Measurements from ENCODE around the gene FOXP1. TPM values are rescaled to one million over a fixed set of nuclear protein-coding genes. Genes with fewer than 3 reads are reported as not detected.

The FOXP1 gene
- total RNA-seq, 2 donors from 2014 or later, result 377 to 395 TPM

GRCh38 chr3:71166339-71167240 lies 416.9 kb downstream of the FOXP1 start:
- DNase-seq, result no peak
- Mint-ChIP-seq H3K27ac (no peak overlapping the region), H3K4me3 (peak overlapping the region; percentile 19), H3K27me3 (no peaks in the 10 kb centered on the region), H3K4me1 (peaks cover 5% of the 10 kb centered on the region), H3K36me3 (ENCODE audit: low read depth) (peaks cover 6% of the 10 kb centered on the region)
- no peak for ATAC-seq
- H3K9me3 ChIP-seq (ENCODE audit: control insufficient read depth, low read length, poor library complexity, severe bottlenecking), result no peaks in the 10 kb centered on the region

GRCh38 chr3:71164881-71165280 lies 418.6 kb downstream of the FOXP1 start:
- no peak for ATAC-seq
- Mint-ChIP-seq H3K4me1 (peaks cover 8% of the 10 kb centered on the region), H3K4me3 (peak overlapping the region; percentile 33), H3K27ac (no peak overlapping the region), H3K36me3 (ENCODE audit: low read depth) (peaks cover 8% of the 10 kb centered on the region), H3K27me3 (no peaks in the 10 kb centered on the region)
- no peaks in the 10 kb centered on the region for H3K9me3 ChIP-seq (ENCODE audit: control insufficient read depth, low read length, poor library complexity, severe bottlenecking)
- DNase-seq, result no peak

DNA sequence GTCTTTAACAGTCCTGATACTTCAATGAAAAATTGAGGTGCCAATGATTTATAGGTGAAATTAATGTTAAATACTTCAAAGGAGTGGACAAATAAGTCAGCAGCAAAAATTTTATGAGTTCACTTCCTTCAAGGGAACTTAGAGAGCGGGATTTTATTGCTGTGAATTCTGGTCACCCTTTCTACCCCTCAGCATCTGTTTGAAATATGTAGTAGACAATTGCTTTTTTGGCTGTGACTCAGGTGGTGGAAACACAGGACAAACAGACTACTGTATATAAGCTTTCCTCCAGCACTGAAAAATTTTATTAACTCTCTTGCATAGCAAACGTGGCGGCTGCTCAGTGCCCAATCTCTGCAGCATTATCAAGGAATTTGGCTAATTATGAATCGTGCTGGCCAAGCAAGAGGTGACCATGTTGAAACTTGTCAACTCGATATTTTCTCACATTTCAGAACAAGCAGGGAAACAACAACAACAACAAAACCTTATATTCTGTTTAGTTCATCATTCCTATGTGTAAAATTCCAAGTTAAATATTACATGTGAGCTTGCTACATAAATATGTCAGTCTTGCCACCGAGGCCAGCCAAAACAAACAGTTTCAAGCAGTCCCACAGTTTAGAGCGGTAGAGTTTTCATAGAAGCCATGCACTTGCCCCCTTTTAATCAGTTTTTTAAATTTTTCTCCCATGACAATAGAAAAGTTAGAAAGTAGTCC lies 420.2 kb downstream of the FOXP1 start:
- DNase-seq (no peak), ATAC-seq (no peak)
- Mint-ChIP-seq H3K4me3 (no peak overlapping the region), H3K27me3 (no peaks in the 10 kb centered on the region), H3K27ac (no peak overlapping the region), H3K4me1 (peaks cover 14% of the 10 kb centered on the region), H3K36me3 (ENCODE audit: low read depth) (peaks cover 8% of the 10 kb centered on the region)
- H3K9me3 ChIP-seq (ENCODE audit: control insufficient read depth, low read length, poor library complexity, severe bottlenecking), result no peaks in the 10 kb centered on the region

GRCh38 chr3:71162221-71162620 lies 421.3 kb downstream of the FOXP1 start:
- Mint-ChIP-seq H3K27ac (peak overlapping the region; percentile 8), H3K4me3 (no peak overlapping the region), H3K36me3 (ENCODE audit: low read depth) (peaks cover 8% of the 10 kb centered on the region), H3K4me1 (peaks cover 24% of the 10 kb centered on the region), H3K27me3 (no peaks in the 10 kb centered on the region)
- DNase-seq, result no peak
- H3K9me3 ChIP-seq (ENCODE audit: control insufficient read depth, low read length, poor library complexity, severe bottlenecking), result no peaks in the 10 kb centered on the region
- ATAC-seq, result no peak

DNA sequence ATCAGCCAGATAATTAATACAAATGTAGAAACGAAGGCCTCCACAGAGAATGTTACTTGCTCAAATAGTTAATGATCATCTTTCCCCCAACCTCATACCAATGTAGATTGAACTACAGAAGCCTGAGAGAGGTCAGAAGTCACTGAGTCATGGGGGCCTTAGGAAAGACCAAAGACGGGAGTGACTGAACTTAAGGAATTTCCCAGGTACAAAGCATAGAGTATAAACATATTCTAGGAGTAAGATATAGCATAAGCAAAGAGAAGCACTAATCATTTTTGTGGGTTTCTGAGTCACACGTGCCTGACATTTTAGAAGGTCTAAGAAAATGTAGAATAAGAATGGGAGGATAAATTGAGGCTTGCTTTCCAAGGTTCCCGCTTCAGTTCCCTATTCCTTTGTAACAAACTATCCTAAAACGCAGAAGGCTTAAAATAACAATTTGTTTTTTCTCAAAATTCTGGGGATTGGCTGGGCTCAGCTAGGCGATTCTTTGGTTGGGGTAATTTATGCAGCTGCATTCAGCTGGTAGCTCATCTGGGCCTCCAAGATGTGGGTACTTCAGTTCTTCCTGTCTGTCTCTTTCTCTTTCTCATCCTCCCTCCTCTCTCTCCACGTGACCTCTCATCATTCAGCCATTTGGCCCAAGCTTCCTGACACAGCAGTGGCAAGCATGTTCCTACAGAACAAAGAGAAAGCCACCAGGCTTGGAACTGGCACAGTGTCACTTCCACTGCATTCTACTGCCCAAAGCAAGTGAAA lies 422.6 kb downstream of the FOXP1 start:
- no peak for DNase-seq
- H3K27me3 Mint-ChIP-seq, result no peaks in the 10 kb centered on the region
- no peak overlapping the region for H3K4me3 Mint-ChIP-seq
- no peak for ATAC-seq
- no peaks in the 10 kb centered on the region for H3K9me3 ChIP-seq (ENCODE audit: control insufficient read depth, low read length, poor library complexity, severe bottlenecking)
- peaks cover 34% of the 10 kb centered on the region for H3K4me1 Mint-ChIP-seq
- peaks cover 10% of the 10 kb centered on the region for H3K36me3 Mint-ChIP-seq (ENCODE audit: low read depth)
- H3K27ac Mint-ChIP-seq, result no peak overlapping the region

DNA sequence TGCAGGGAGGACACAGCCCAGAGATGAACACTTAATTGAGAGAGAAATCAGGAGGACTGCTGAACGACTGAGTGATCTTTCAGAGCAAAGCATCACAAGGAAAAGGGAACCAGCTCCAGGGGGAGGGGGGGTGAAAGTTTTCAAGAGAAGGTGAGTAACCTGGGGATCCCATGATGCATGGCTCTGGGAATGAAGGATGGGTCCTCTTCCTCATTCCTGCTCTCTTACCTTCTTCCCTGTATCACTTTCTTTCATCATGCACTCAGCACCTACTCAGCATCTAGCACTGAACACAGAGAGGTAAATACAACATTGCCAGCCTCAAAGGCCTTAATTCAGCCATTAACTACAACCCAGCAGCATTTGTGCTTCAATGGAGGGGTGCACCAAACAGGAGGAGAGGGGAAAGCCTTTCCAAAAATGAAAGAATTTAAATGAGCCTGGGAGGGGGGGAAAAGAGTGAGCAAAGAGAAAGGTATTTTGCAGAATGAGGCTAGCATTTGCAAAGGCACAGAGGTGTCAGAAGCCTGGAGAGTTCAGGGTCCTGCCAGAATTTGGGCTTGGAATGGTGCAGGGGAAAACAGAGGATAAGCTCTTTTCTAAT lies 427.4 kb downstream of the FOXP1 start:
- Mint-ChIP-seq H3K27ac (peak overlapping the region; percentile 74), H3K36me3 (ENCODE audit: low read depth) (peaks cover 11% of the 10 kb centered on the region), H3K4me1 (peaks cover 38% of the 10 kb centered on the region), H3K27me3 (no peaks in the 10 kb centered on the region), H3K4me3 (no peak overlapping the region)
- no peaks in the 10 kb centered on the region for H3K9me3 ChIP-seq (ENCODE audit: control insufficient read depth, low read length, poor library complexity, severe bottlenecking)
- ATAC-seq (no peak), DNase-seq (no peak)

DNA sequence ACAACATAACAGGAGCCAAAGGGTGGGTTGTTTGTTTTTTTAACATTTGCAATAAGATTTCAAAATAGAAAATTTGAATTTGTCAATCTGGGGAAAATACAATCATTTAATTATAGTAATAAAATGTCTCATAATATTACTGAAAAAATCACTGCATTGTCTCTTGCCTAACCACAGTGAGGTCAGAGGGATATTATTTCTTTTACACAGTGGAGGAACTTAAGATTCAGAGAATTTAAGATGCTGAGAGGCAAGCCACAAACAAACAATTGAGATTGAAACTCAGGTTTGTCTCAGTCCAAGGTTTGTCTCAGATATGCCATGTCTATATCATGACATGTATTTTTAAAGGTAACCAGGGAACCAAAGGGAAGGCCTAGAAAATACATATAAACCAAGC lies 428.7 kb downstream of the FOXP1 start:
- Mint-ChIP-seq H3K4me3 (no peak overlapping the region), H3K4me1 (peaks cover 46% of the 10 kb centered on the region), H3K36me3 (ENCODE audit: low read depth) (peaks cover 10% of the 10 kb centered on the region), H3K27me3 (no peaks in the 10 kb centered on the region), H3K27ac (no peak overlapping the region)
- ATAC-seq (no peak), DNase-seq (no peak)
- no peaks in the 10 kb centered on the region for H3K9me3 ChIP-seq (ENCODE audit: control insufficient read depth, low read length, poor library complexity, severe bottlenecking)

GRCh38 chr3:71153713-71154112 lies 429.8 kb downstream of the FOXP1 start:
- no peak for DNase-seq
- peaks cover 10% of the 10 kb centered on the region for H3K36me3 Mint-ChIP-seq (ENCODE audit: low read depth)
- no peak overlapping the region for H3K4me3 Mint-ChIP-seq
- ATAC-seq, result no peak
- no peaks in the 10 kb centered on the region for H3K27me3 Mint-ChIP-seq
- no peaks in the 10 kb centered on the region for H3K9me3 ChIP-seq (ENCODE audit: control insufficient read depth, low read length, poor library complexity, severe bottlenecking)
- H3K4me1 Mint-ChIP-seq, result peaks cover 43% of the 10 kb centered on the region
- peak overlapping the region; percentile 45 for H3K27ac Mint-ChIP-seq

DNA sequence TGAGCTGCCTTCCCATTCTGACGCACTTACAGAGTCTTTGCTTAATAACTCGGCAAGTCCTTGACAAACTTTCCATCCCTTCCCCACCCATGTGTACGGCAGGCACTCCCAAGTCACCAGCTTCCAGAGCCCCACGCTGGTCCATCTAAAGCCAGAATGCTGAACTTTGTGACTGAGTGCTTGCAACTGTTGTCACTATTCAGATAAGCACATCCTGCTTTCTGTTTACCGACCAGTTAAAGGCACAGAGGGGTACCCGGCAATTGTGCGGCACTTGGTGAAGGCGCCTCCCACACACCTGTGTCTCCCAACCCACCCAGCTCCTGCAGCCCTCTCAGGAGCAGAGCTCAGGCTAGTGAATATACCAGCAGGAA lies 430.6 kb downstream of the FOXP1 start:
- Mint-ChIP-seq H3K4me1 (peaks cover 39% of the 10 kb centered on the region), H3K36me3 (ENCODE audit: low read depth) (peaks cover 10% of the 10 kb centered on the region), H3K4me3 (no peak overlapping the region), H3K27ac (peak overlapping the region; percentile 45), H3K27me3 (no peaks in the 10 kb centered on the region)
- ATAC-seq (no peak), DNase-seq (no peak)
- H3K9me3 ChIP-seq (ENCODE audit: control insufficient read depth, low read length, poor library complexity, severe bottlenecking), result no peaks in the 10 kb centered on the region

GRCh38 chr3:71152039-71152891 lies 431.3 kb downstream of the FOXP1 start:
- Mint-ChIP-seq H3K27me3 (no peaks in the 10 kb centered on the region), H3K27ac (no peak overlapping the region), H3K36me3 (ENCODE audit: low read depth) (peaks cover 11% of the 10 kb centered on the region), H3K4me1 (peaks cover 34% of the 10 kb centered on the region), H3K4me3 (no peak overlapping the region)
- ATAC-seq (no peak), DNase-seq (no peak)
- no peaks in the 10 kb centered on the region for H3K9me3 ChIP-seq (ENCODE audit: control insufficient read depth, low read length, poor library complexity, severe bottlenecking)

DNA sequence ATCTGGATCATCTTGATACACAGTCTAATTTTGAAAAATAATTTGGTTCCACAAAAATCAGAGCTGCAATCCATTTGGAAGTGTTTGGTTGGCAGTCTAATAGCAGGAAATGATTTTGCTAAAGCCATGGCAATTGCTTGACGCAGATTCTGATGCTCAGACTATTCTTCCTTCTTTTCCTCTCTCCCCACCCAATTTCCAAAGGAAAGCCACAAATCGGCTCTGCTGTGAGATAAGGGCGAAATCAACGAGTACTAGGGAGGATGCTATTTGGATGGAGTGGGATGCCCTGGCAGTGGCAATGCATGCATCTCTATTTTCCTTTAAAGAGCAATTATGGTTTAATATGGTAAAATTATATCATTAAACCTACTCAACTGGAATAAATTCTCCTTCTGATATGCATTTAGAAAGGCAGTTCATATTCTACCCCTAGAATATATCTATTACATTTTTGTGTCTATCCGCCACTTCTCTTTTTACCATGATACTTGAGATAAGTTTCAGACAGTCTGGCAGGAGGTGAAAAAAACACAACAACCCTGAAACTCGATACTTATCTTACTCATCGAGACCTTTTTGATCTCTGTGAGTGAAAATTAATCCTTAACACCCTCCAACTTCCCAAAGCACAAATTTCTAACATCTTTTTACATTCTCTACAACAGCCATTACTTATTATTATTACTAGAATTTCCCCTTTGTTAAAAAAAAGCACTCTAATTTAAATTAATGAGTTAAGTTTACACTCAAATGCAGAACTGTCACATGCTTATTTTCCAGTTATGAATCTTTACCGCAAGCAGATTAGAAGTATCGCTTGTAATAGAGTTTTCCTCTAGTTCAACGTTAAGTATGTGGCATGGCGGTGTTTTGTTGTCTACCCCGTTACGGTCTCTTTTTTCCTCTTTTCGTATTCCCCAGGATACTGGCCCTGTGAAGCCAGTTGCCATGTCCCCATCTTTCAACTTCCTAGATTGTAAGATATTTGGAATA lies 433.3 kb downstream of the FOXP1 start:
- Mint-ChIP-seq H3K36me3 (ENCODE audit: low read depth) (peaks cover 4% of the 10 kb centered on the region), H3K27me3 (no peaks in the 10 kb centered on the region), H3K4me3 (peak overlapping the region; percentile 2), H3K4me1 (peaks cover 24% of the 10 kb centered on the region), H3K27ac (peak overlapping the region; percentile 56)
- DNase-seq, result no peak
- H3K9me3 ChIP-seq (ENCODE audit: control insufficient read depth, low read length, poor library complexity, severe bottlenecking), result no peaks in the 10 kb centered on the region
- ATAC-seq, result no peak
